ENCODE measurements around the gene ANKMY1.

DNA sequence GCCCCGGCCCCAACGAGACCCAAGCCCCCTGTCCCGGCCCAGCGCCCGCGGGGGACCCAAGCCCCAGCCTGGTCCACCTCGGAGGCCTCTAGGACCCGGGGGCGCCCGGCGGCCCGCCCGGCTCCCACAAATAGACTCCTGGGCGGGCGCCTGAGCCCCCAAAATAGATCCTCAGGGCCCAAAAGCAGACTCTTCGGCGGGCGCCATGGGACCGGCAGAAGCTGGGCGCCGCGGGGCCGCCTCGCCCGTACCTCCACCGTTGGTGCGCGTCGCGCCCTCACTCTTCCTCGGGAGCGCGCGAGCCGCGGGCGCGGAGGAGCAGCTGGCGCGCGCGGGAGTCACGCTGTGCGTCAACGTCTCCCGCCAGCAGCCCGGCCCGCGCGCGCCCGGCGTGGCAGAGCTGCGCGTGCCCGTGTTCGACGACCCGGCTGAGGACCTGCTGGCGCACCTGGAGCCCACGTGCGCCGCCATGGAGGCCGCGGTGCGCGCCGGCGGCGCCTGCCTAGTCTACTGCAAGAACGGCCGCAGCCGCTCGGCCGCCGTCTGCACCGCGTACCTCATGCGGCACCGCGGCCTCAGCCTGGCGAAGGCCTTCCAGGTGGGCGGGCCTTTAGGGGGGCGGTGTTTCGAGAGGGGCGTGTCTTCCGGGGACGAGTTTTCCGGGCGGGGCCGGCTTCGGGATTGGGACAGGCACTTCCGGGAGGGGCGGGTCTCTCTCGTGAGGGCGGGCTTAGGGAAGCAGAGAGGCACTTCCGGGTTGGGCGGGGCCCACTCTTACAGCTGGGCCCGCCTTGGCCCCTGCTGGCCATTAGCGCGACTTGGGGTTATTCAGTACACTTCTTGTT is 2.9 kb upstream of the ANKMY1 start:
- TF ChIP-seq EZH2 (IDR thresholded peaks at IDR 0.05; ENCODE audit: insufficient read depth, low read length): no peak
- TF ChIP-seq CTCF (IDR thresholded peaks at IDR 0.05; ENCODE audit: insufficient read depth, low read depth, low read length): no peak

Data from astrocyte (in vitro differentiated cells and primary cell).